AG09319 (cell line): Measurements from ENCODE around the gene LRRC26.

Source experiments
- DNase-seq: peaks from one replicate; pipeline ENCODE4 v3.0.0-alpha.2; 2010; ENCODE audit warnings: low read depth; ENCODE audit errors: extremely low read depth
- CTCF ChIP-seq: IDR thresholded peaks from 2 replicates; pipeline ENCODE4 v1.5.1; 2011; ENCODE audit warnings: low read depth, mild to moderate bottlenecking, inconsistent platforms, low read length, moderate library complexity

The LRRC26 gene

GRCh38 chr9:137169896-137170358, at the start of gene LRRC26:
TSS of gene LRRC26 (minus strand) at chr9:137170051. CDS start at chr9:137169943, 108 bp downstream.
- no peak for DNase-seq
- no peak for TF ChIP-seq CTCF

GRCh38 chr9:137218754-137219271, 49.0 kb upstream of the LRRC26 start:
- TF ChIP-seq CTCF, result no peak
- DNase-seq, result no peak

- DNase-seq, result no peak
- TF ChIP-seq CTCF, result no peak
Observed at GRCh38 chr9:137218212-137218753, 48.4 kb upstream of the LRRC26 start.

GRCh38 chr9:137217276-137218211, 47.7 kb upstream of the LRRC26 start:
- no peak for TF ChIP-seq CTCF
- DNase-seq, result no peak

- no peak for TF ChIP-seq CTCF
- DNase-seq, result no peak
Observed at GRCh38 chr9:137216188-137216965, 46.5 kb upstream of the LRRC26 start.

- TF ChIP-seq CTCF, result no peak
- no peak for DNase-seq
Observed at GRCh38 chr9:137215196-137215986, 45.5 kb upstream of the LRRC26 start.
